ENCODE results near the gene ALDH9A1. TPM values are rescaled to one million over a fixed set of nuclear protein-coding genes. Genes with fewer than 3 reads are reported as not detected.
A peak's percentile ranks its signal among the peaks of the same experiment; 100 is the strongest.
"Not testable (repeated sequence)": the region's sequence is repeated elsewhere in the genome, so short reads cannot be mapped to it uniquely, and the experiment has no call there.

Gene ALDH9A1
- total RNA-seq, result 100 to 1,000 TPM; 127 to 269 (median 173) TPM
- polyA plus RNA-seq, result 100 to 1,000 TPM in 1 of 3 donors, 10 to 100 TPM in 2; 36.0 to 232 (median 70.0) TPM
- long read RNA-seq, donor 1, transcript ALDH9A1-201 (11 exons, 2,696 nt), result minor isoform, 63 of 143 reads
- long read RNA-seq, donor 1, transcript ALDH9A1-203 (2 exons, 559 nt), result major isoform, 80 of 143 reads
- long read RNA-seq, donor 1, partial matches to known transcripts, result 0 of 143 reads
- long read RNA-seq, donor 1, other reads (novel, unspliced or antisense), result 0 of 143 reads
- long read RNA-seq, donor 2, transcript ALDH9A1-201 (11 exons, 2,696 nt), result minor isoform, 50 of 120 reads
- long read RNA-seq, donor 2, transcript ALDH9A1-203 (2 exons, 559 nt), result major isoform, 70 of 120 reads
- long read RNA-seq, donor 2, partial matches to known transcripts, result 0 of 120 reads
- long read RNA-seq, donor 2, other reads (novel, unspliced or antisense), result 0 of 120 reads
- long read RNA-seq, donor 3, transcript ALDH9A1-201 (11 exons, 2,696 nt), result major isoform, 43 of 127 reads
- long read RNA-seq, donor 3, transcript ALDH9A1-203 (2 exons, 559 nt), result minor isoform, 41 of 127 reads
- long read RNA-seq, donor 3, partial matches to known transcripts, result 43 of 127 reads
- long read RNA-seq, donor 3, other reads (novel, unspliced or antisense), result 0 of 127 reads
- long read RNA-seq, donor 4, transcript ALDH9A1-201 (11 exons, 2,696 nt), result major isoform, 285 of 298 reads
- long read RNA-seq, donor 4, partial matches to known transcripts, result 10 of 298 reads
- long read RNA-seq, donor 4, other reads (novel, unspliced or antisense), result 2 of 298 reads
- long read RNA-seq, donor 5, transcript ALDH9A1-201 (11 exons, 2,696 nt), result major isoform, 596 of 614 reads
- long read RNA-seq, donor 5, partial matches to known transcripts, result 6 of 614 reads
- long read RNA-seq, donor 5, other reads (novel, unspliced or antisense), result 12 of 614 reads
- long read RNA-seq, donor 6, transcript ALDH9A1-201 (11 exons, 2,696 nt), result major isoform, 167 of 175 reads
- long read RNA-seq, donor 6, partial matches to known transcripts, result 3 of 175 reads
- long read RNA-seq, donor 6, other reads (novel, unspliced or antisense), result 4 of 175 reads
- long read RNA-seq, donor 7, transcript ALDH9A1-203 (2 exons, 559 nt), result major isoform, 43 of 69 reads
- long read RNA-seq, donor 7, transcript ALDH9A1-201 (11 exons, 2,696 nt), result minor isoform, 19 of 69 reads
- long read RNA-seq, donor 7, partial matches to known transcripts, result 5 of 69 reads
- long read RNA-seq, donor 7, other reads (novel, unspliced or antisense), result 0 of 69 reads
- long read RNA-seq, donor 8, transcript ALDH9A1-203 (2 exons, 559 nt), result major isoform, 97 of 178 reads
- long read RNA-seq, donor 8, transcript ALDH9A1-201 (11 exons, 2,696 nt), result minor isoform, 67 of 178 reads
- long read RNA-seq, donor 8, partial matches to known transcripts, result 13 of 178 reads
- long read RNA-seq, donor 8, other reads (novel, unspliced or antisense), result 0 of 178 reads
- long read RNA-seq, donor 9, transcript ALDH9A1-203 (2 exons, 559 nt), result major isoform, 82 of 150 reads
- long read RNA-seq, donor 9, transcript ALDH9A1-201 (11 exons, 2,696 nt), result minor isoform, 51 of 150 reads
- long read RNA-seq, donor 9, partial matches to known transcripts, result 16 of 150 reads
- long read RNA-seq, donor 9, other reads (novel, unspliced or antisense), result 0 of 150 reads
- long read RNA-seq, donor 10, transcript ALDH9A1-201 (11 exons, 2,696 nt), result minor isoform, 18 of 54 reads
- long read RNA-seq, donor 10, transcript ALDH9A1-203 (2 exons, 559 nt), result major isoform, 36 of 54 reads
- long read RNA-seq, donor 10, partial matches to known transcripts, result 0 of 54 reads
- long read RNA-seq, donor 10, other reads (novel, unspliced or antisense), result 0 of 54 reads

DNA sequence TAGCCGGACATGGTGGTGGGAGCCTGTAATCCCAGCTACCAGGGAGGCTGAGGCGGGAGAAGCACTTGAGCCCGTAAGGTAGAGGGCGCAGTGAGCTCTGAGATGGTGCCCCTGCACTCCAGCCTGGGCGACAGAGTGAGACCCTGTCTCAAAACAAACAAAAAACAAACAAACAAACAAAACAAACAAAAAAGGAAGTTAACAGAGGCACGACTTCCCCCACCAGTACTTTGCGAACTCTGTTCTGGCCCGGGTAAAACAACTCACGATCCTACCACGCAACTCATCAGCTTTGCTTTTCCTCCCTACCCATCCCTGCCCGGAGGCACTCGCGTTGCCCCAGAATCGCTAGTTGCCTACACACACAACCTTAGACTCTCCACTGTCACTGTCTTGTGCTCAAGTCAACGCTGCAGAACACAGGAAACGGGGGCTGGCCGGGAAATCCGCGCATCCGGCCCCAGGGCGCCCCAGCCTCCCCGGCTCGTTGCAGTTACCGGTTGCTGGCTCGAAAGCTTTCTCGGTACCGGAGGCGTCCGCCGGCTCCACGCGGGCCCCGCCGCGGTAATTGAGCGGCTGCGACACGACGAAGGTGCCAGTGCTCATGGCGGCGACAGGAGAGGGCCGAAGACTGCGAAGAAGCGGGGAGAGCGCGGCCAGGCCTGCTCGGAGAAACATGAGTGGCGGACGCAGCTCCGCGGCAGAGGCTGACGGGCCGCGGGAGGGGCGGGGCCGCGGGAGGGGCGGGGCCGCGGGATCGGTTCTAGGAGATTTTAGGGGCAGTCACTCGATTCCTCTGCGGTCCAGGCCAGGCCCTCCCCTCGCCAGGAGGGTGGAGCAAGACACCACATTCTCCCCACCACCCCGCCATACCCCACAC lies at the start of gene ALDH9A1:
Gene ALDH9A1, minus strand, starts transcription at position 682 of the 880 bp plus-strand sequence. Its CDS starts 4 bp downstream, at position 678.
- WGBS, 4 donors, result 0 to 2% (median 0%) methylated on average over 16 to 65 of the region's 65 CpGs
- DNase-seq, result peak; percentile 87 to 95 (median 91)
- Histone ChIP-seq H3K27me3 (no peaks in the 10 kb centered on the region), H3K27ac (peak within 1 kb of the TSS; percentile 88 to 98 (median 95)), H3K36me3 (replicated peaks in 1 of 2) (no peaks in the 10 kb centered on the region), H3K4me3 (peak within 1 kb of the TSS; percentile 65 to 97 (median 79)), H3K4me1 (replicated peaks in 1 of 2) (peaks cover 18 to 34% of the 10 kb centered on the region in 2 donors), H3K9me3 (replicated peaks in 1 of 3) (no peaks in the 10 kb centered on the region)
- intact Hi-C loops (cut with DNase I), result loop anchor here in 1 of 2 donors (10.0 kb wide), 1 partner anchor 63 kb away; the partner anchor contains the start of gene MGST3
- TF ChIP-seq POLR2A (IDR thresholded peaks at IDR 0.05), result peak; percentile 88 to 94
- TF ChIP-seq, protein P1, sequence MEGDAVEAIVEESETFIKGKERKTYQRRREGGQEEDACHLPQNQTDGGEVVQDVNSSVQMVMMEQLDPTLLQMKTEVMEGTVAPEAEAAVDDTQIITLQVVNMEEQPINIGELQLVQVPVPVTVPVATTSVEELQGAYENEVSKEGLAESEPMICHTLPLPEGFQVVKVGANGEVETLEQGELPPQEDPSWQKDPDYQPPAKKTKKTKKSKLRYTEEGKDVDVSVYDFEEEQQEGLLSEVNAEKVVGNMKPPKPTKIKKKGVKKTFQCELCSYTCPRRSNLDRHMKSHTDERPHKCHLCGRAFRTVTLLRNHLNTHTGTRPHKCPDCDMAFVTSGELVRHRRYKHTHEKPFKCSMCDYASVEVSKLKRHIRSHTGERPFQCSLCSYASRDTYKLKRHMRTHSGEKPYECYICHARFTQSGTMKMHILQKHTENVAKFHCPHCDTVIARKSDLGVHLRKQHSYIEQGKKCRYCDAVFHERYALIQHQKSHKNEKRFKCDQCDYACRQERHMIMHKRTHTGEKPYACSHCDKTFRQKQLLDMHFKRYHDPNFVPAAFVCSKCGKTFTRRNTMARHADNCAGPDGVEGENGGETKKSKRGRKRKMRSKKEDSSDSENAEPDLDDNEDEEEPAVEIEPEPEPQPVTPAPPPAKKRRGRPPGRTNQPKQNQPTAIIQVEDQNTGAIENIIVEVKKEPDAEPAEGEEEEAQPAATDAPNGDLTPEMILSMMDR (IDR thresholded peaks at IDR 0.05), result peak in 3 of 6 experiments; percentile 27 to 33 (median 31)

DNA sequence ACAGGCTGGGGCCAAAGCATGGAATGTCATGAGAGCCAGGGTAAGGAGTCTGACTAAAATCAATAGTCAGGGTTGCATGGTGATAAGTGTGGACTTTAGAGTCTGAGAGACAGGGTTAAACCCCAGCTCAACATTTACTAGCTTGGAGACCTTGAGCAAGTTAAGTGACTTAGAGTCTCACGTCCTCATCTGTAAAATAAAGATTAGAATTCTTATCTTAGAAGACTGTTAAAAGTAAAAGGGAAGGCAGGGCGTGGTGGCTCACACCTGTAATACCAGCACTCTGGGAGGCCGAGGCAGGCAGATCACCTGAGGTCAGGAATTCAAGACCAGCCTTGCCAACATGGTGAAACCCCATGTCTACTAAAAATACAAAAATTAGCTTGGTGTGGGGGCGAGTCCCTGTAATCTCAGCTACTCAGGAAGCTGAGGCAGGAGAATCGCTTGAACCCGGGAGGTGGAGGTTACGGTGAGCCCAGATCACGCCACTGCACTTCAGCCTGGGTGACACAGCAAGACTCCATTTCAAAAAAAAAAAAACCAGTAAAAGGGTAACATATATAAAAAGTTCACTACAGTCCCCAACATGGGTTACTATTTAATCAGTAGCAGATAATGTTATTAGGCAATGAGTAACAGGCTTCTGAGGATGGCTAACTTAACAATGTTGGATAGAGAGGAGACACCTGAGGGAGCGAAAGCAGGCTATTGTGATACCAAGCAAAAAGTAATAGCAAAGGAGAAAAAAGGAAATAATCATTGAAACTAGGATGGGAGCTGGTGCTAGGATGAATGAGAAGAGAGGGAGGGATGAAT lies 49.5 kb upstream of the ALDH9A1 start:
- TF ChIP-seq POLR2A (IDR thresholded peaks at IDR 0.05), result no peak
- TF ChIP-seq, protein P1 (IDR thresholded peaks at IDR 0.05), result no peak
- Histone ChIP-seq H3K36me3 (replicated peaks in 1 of 2) (peaks cover 0 to 27% of the 10 kb centered on the region in 2 donors), H3K4me1 (replicated peaks in 1 of 2) (no peaks in the 10 kb centered on the region), H3K27me3 (no peaks in the 10 kb centered on the region), H3K9me3 (replicated peaks in 1 of 3) (no peaks in the 10 kb centered on the region), H3K4me3 (no peak overlapping the region), H3K27ac (no peak overlapping the region)
- intact Hi-C loops (cut with DNase I), result no loop called here
- no peak for DNase-seq
- 86 to 93% (median 90%) methylated on average over 9 of the region's 9 CpGs for WGBS, 4 donors

DNA sequence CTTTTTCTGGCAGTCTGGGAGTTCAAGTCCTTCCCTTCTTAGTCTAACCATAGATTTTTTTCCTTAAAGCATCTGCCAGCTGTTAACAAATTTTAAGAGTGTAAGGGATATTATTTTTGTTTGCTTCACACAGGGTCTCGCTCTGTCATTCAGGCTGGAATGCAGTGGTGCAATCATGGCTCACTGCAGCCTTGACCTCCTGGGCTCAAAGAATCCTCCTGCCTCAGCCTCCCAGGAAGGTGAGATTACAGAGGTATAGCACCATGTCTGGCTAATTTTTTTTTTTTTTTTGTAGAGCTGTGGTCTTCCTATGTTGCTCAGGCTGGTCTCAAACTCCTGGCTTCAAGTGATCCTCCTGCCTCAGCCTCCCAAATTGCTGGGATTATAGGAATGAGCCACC lies 46.6 kb upstream of the ALDH9A1 start:
- intact Hi-C loops (cut with DNase I); DNase-seq: not testable (repeated sequence)
- H3K36me3 ChIP-seq (replicated peaks in 1 of 2), result peaks cover 0 to 50% of the 10 kb centered on the region in 2 donors

More for the DNA sequence above, 46.6 kb upstream of the ALDH9A1 start:
- not testable (repeated sequence) for H3K9me3 ChIP-seq (replicated peaks in 1 of 3); H3K4me3 ChIP-seq; H3K27me3 ChIP-seq; H3K4me1 ChIP-seq (replicated peaks in 1 of 2); H3K27ac ChIP-seq
- 94 to 100% (median 95%) methylated on average over 1 of the region's 1 CpG for WGBS, 4 donors

All from adrenal gland (tissue), 19 donors.